Ishikawa (cell line): Measurements from ENCODE around the gene TAS2R5.

Source experiments
- CEBPB ChIP-seq: IDR thresholded peaks from 2 replicates; pipeline ENCODE4 v1.6.1; 2012
- CREB1 ChIP-seq: IDR thresholded peaks from 2 replicates; pipeline ENCODE4 v1.6.1; 2012; ENCODE audit warnings: low read depth
- EGR1 ChIP-seq: IDR thresholded peaks from 2 replicates; pipeline ENCODE4 v1.6.1; 2012
- EP300 ChIP-seq: IDR thresholded peaks from 2 replicates; pipeline ENCODE4 v1.6.1; 2012; ENCODE audit warnings: borderline replicate concordance
- FOXM1 ChIP-seq: IDR thresholded peaks from 2 replicates; pipeline ENCODE4 v1.6.1; 2012; ENCODE audit warnings: low read depth, borderline replicate concordance
- MAX ChIP-seq: IDR thresholded peaks from 2 replicates; pipeline ENCODE4 v1.6.1; 2012
- NFIC ChIP-seq: IDR thresholded peaks from 2 replicates; pipeline ENCODE4 v1.6.1; 2012
- REST ChIP-seq: IDR thresholded peaks from 2 replicates; pipeline ENCODE4 v1.6.1; 2012; ENCODE audit warnings: low read depth, mild to moderate bottlenecking
- TAF1 ChIP-seq: IDR thresholded peaks from 2 replicates; pipeline ENCODE4 v1.6.1; 2012; ENCODE audit warnings: low read depth, mild to moderate bottlenecking
- USF1 ChIP-seq: IDR thresholded peaks from 2 replicates; pipeline ENCODE4 v1.6.1; 2012
- ZBTB7A ChIP-seq: IDR thresholded peaks from 2 replicates; pipeline ENCODE4 v1.6.1; 2012; ENCODE audit warnings: low read depth

- TF ChIP-seq EP300 (no peak), FOXM1 (no peak), TAF1 (no peak), MAX (no peak), CREB1 (no peak), ZBTB7A (no peak), CEBPB (no peak), USF1 (no peak), REST (no peak), EGR1 (no peak), NFIC (no peak)
Measured at GRCh38 chr7:141776374-141776773, 13.6 kb upstream of the TAS2R5 start, which contains the start of gene TAS2R4.
